Smooth muscle cell (in vitro differentiated cells): Measurements from ENCODE around the gene NSF. TPM values are rescaled to one million over a fixed set of nuclear protein-coding genes. Genes with fewer than 3 reads are reported as not detected.
"Not testable (repeated sequence)": the region's sequence is repeated elsewhere in the genome, so short reads cannot be mapped to it uniquely, and the experiment has no call there.

ENCODE experiments used
- DNase-seq: peaks from one replicate; lab custom pipeline; 2025; ENCODE audit not compliant: unreplicated experiment; lab: John Stamatoyannopoulos, UW
- H2AFZ ChIP-seq: fragments of 200-600 bp; sonication (generic); 2 replicates; pipeline ENCODE4 v1.6.0; 2016; ENCODE audit warnings: antibody characterized with exemption, low read depth, mild to moderate bottlenecking
- H3F3A ChIP-seq: fragments of 200-600 bp; sonication (generic); 2 replicates; pipeline ENCODE4 v1.6.0; 2017; ENCODE audit warnings: antibody characterized with exemption, low read depth
- H3K27ac ChIP-seq: fragments of 200-600 bp; sonication (generic); 2 replicates; pipeline ENCODE4 v1.5.1; 2016; ENCODE audit warnings: low read depth, mild to moderate bottlenecking
- H3K27me3 ChIP-seq: fragments of 200-600 bp; sonication (generic); 2 replicates; pipeline ENCODE4 v1.6.1; 2016; ENCODE audit warnings: low read depth, mild to moderate bottlenecking
- H3K36me3 ChIP-seq: fragments of 200-600 bp; sonication (generic); 2 replicates; pipeline ENCODE4 v1.5.1; 2016; ENCODE audit warnings: low read depth
- H3K4me1 ChIP-seq: fragments of 200-600 bp; sonication (generic); 2 replicates; pipeline ENCODE4 v1.5.1; 2016; ENCODE audit warnings: low read depth
- H3K4me2 ChIP-seq: fragments of 200-600 bp; sonication (generic); 2 replicates; pipeline ENCODE4 v1.6.0; 2016; ENCODE audit warnings: mild to moderate bottlenecking
- H3K4me3 ChIP-seq: fragments of 200-600 bp; sonication (generic); 2 replicates; pipeline ENCODE4 v1.5.1; 2016; ENCODE audit warnings: mild to moderate bottlenecking
- H3K79me2 ChIP-seq: fragments of 200-600 bp; sonication (generic); 2 replicates; pipeline ENCODE4 v1.6.0; 2016; ENCODE audit warnings: low read depth, mild to moderate bottlenecking
- H3K9ac ChIP-seq: fragments of 200-600 bp; sonication (generic); 2 replicates; pipeline ENCODE4 v1.6.0; 2016; ENCODE audit warnings: low read depth
- H3K9me3 ChIP-seq: fragments of 200-600 bp; sonication (generic); replicated peaks from 2 replicates; pipeline ENCODE4 v1.5.1; 2016; ENCODE audit warnings: low read depth
- H4K20me1 ChIP-seq: fragments of 200-600 bp; sonication (generic); 2 replicates; pipeline ENCODE4 v1.6.0; 2016; ENCODE audit warnings: low read depth
- WGBS: methylation state at CpG from one replicate; pipeline ENCODE4 v1.1.7; 2016; ENCODE audit warnings: low lambda C conversion rate; 5-methylcytosine and 5-hydroxymethylcytosine counted together
- polyA plus RNA-seq: library from polyadenylated mRNA; unstranded; fragments of >200 nt; fragmentation: Nextera tagmentation; extraction: Ambion mirVana; gene quantifications from 2 replicates; pipeline ENCODE4 v1.2.1, GENCODE V29; 2016
- total RNA-seq: library from RNA; depleted of rRNA; stranded (reverse); fragments of >200 nt; gene quantifications from 2 replicates; pipeline ENCODE4 v1.2.3, GENCODE V29; 2014

The NSF gene
- total and polyA plus RNA-seq, 2 experiments from 2014 or later: 27.7 to 34.0 TPM

DNA sequence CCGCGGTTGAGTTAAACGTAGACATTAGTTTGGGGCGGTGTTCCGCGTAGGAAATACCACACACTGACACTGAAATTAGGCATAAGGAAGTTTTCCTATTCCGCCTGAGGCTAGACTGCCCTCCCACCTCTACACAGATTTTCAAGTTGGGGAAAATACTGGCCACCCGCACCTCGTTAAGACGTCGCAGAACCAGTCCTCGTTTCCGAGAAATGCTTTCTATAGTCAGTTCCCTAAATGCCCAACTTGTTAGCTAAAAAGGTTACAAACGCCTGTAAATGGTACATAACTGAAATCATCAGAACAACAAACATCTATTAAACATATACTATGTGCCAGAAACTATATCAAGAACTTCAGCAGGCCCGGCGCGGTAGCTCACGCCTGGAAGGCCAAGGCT lies 10.4 kb upstream of the NSF start:
- not testable (repeated sequence) for DNase-seq, H3K36me3 ChIP-seq, H4K20me1 ChIP-seq, H3K9ac ChIP-seq, H3F3A ChIP-seq, H3K9me3 ChIP-seq, H3K4me2 ChIP-seq, H3K4me1 ChIP-seq, H2AFZ ChIP-seq, H3K27me3 ChIP-seq, H3K79me2 ChIP-seq, H3K27ac ChIP-seq
- WGBS: 31% methylated on average over 11 of the region's 18 CpGs
- H3K4me3 ChIP-seq: peak overlapping the region; percentile 32

- H3K27me3 ChIP-seq, H3K4me1 ChIP-seq, H3K79me2 ChIP-seq, H3F3A ChIP-seq, H3K27ac ChIP-seq, H3K9ac ChIP-seq, H4K20me1 ChIP-seq, H3K36me3 ChIP-seq, DNase-seq, H3K9me3 ChIP-seq, H3K4me2 ChIP-seq, H3K4me3 ChIP-seq, H2AFZ ChIP-seq: not testable (repeated sequence)
- no CpG with 5 or more reads among the region's 3 CpGs for WGBS
Measured at GRCh38 chr17:46585444-46585843, 5.0 kb upstream of the NSF start.

GRCh38 chr17:46591332-46591731 lies 863 bp downstream of the NSF start:
- H4K20me1 ChIP-seq, H3K79me2 ChIP-seq, H3K4me3 ChIP-seq, H3K4me2 ChIP-seq, H3K4me1 ChIP-seq, H3K9ac ChIP-seq, H2AFZ ChIP-seq, H3F3A ChIP-seq, H3K27me3 ChIP-seq, DNase-seq, H3K27ac ChIP-seq, H3K36me3 ChIP-seq, H3K9me3 ChIP-seq: not testable (repeated sequence)
- no CpG with 5 or more reads among the region's 7 CpGs for WGBS

GRCh38 chr17:46598344-46598931 lies 8.0 kb downstream of the NSF start:
- H3K4me2 ChIP-seq, H4K20me1 ChIP-seq, H3K4me3 ChIP-seq, H3K27ac ChIP-seq, DNase-seq, H3K27me3 ChIP-seq, H3F3A ChIP-seq, H3K4me1 ChIP-seq, H3K9me3 ChIP-seq, H2AFZ ChIP-seq, H3K79me2 ChIP-seq, H3K9ac ChIP-seq, H3K36me3 ChIP-seq: not testable (repeated sequence)
- 57% methylated on average over 3 of the region's 3 CpGs for WGBS

- not testable (repeated sequence) for H3K79me2 ChIP-seq, H3K36me3 ChIP-seq, H3F3A ChIP-seq, H3K27me3 ChIP-seq, H2AFZ ChIP-seq, H3K27ac ChIP-seq, H4K20me1 ChIP-seq, DNase-seq, H3K9ac ChIP-seq, H3K4me2 ChIP-seq, H3K9me3 ChIP-seq, H3K4me1 ChIP-seq, H3K4me3 ChIP-seq
- no CpG with 5 or more reads among the region's 3 CpGs for WGBS
Measured at GRCh38 chr17:46600767-46601166, 10.3 kb downstream of the NSF start.

- H3K27me3 ChIP-seq, H3K4me1 ChIP-seq, H3K79me2 ChIP-seq, H3K4me3 ChIP-seq, H2AFZ ChIP-seq, H3K9me3 ChIP-seq, H3K36me3 ChIP-seq, H3K4me2 ChIP-seq, DNase-seq, H3K27ac ChIP-seq, H3F3A ChIP-seq, H3K9ac ChIP-seq, H4K20me1 ChIP-seq: not testable (repeated sequence)
Measured at GRCh38 chr17:46603125-46603524, 12.7 kb downstream of the NSF start.

DNA sequence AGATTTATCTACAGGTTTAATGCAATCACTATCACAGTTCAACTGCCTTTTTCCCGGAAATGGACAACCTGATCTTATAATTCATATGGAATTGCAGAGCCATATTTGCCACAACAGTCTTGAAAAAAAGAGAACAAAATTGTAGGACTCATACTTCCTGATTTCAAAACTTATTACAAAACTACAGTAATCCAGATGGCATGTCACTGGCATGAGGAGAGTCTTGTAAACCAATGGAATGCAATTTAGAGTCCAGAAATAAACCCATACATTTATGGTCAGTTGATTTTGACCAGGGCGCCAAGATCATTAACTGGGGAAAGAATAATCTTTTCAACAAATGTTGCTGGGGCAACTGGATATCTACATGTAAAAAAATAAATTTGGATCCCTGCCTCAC lies 20.8 kb downstream of the NSF start:
- not testable (repeated sequence) for H3K27ac ChIP-seq, H4K20me1 ChIP-seq, H3K36me3 ChIP-seq, H3K9ac ChIP-seq, H3K4me1 ChIP-seq, H3K27me3 ChIP-seq, H3K4me2 ChIP-seq, DNase-seq, H3K4me3 ChIP-seq, H3F3A ChIP-seq, H2AFZ ChIP-seq, H3K9me3 ChIP-seq, H3K79me2 ChIP-seq
- 73% methylated on average over 1 of the region's 2 CpGs for WGBS

GRCh38 chr17:46613876-46614275 lies 23.4 kb downstream of the NSF start:
- H3K4me3 ChIP-seq, H3K4me1 ChIP-seq, H3K9me3 ChIP-seq, H3K36me3 ChIP-seq, DNase-seq, H3K9ac ChIP-seq, H3K27me3 ChIP-seq, H3K4me2 ChIP-seq, H2AFZ ChIP-seq, H3K79me2 ChIP-seq, H3K27ac ChIP-seq, H4K20me1 ChIP-seq, H3F3A ChIP-seq: not testable (repeated sequence)
- no CpG with 5 or more reads among the region's 1 CpG for WGBS

- WGBS: no CpG with 5 or more reads among the region's 3 CpGs
- not testable (repeated sequence) for H3K27ac ChIP-seq, H4K20me1 ChIP-seq, H3K9ac ChIP-seq, H3K9me3 ChIP-seq, H3F3A ChIP-seq, H2AFZ ChIP-seq, H3K36me3 ChIP-seq, DNase-seq, H3K27me3 ChIP-seq, H3K4me3 ChIP-seq, H3K4me1 ChIP-seq, H3K79me2 ChIP-seq, H3K4me2 ChIP-seq
Measured at GRCh38 chr17:46617121-46617520, 26.7 kb downstream of the NSF start.
